ENCODE measurements around the gene IFNLR1.

- TF ChIP-seq CTCF (IDR thresholded peaks at IDR 0.05 in 2 of 3, conservative IDR thresholded peaks at IDR 0.05 in 1 of 3; ENCODE audit: insufficient read depth in 2 of 3, low read depth in 1 of 3, low read length in 3 of 3) (no peak), USF1 (CRISPR knock-in tag; IDR thresholded peaks at IDR 0.05) (no peak), CREM (IDR thresholded peaks at IDR 0.05; ENCODE audit: low read depth) (no peak)
Measured at GRCh38 chr1:24111262-24111995, 75.7 kb downstream of the IFNLR1 start.

Measured in K562 (cell line).